Measurements from ENCODE around the gene MARK3.

The MARK3 gene

DNA sequence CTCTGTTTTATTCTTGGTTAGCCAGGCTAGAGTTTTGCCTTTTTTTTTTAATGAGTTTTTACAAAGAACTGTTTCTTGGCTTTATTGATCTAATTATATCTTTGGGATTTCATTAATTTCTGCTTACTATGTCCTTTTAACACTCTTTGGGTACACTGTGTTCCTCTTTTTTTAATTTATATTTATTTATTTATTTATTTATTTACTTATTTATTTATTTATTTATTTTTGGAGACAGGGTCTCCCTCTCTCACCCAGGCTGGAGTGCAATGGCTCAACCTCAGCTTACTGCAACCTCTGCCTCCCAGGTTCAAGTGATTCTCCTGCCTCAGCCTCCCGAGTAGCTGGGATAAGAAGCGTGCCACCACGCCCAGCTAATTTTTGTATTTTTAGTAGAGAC is 15.1 kb upstream of the MARK3 start:
- no peak for DNase-seq

- DNase-seq: no peak
Observed at GRCh38 chr14:103372017-103372416, 13.2 kb upstream of the MARK3 start.

DNA sequence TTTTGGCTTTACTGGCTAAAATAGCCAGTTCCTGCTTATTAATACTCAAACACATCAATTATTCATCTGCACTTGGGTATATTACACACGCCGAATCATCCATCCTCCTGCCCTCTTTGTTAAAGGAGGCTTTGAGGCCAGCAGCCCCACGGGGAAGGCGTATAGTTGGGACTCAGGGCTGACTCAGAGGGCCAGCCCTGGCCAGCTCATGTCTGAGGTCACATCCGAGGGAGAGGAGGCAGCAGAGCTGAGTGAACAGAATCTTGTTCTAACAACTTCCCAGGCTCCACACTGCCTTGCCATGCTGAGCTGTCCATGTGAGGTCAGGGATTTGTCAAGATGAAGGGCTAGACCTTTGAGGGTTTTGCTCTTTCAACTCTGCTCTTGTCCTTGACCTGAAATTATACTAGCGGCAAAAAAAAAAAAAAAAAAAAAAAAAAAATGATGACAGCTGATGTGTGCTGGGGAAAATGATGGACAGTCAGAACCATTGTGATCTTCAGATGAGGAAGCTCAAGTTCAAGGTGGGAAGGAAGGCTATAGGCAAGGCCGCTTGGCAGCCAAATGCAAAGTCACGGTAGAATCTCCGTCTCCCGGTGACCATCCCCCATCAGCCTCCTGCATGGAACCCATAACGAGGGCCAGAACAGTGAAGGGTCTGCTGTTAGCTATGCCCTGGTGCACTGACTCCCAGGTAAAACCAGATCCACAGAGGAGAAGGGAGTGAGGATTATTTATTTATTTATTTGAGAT is 12.5 kb upstream of the MARK3 start:
- no peak for DNase-seq

- DNase-seq: no peak
Observed at GRCh38 chr14:103374121-103374520, 11.1 kb upstream of the MARK3 start.

DNA sequence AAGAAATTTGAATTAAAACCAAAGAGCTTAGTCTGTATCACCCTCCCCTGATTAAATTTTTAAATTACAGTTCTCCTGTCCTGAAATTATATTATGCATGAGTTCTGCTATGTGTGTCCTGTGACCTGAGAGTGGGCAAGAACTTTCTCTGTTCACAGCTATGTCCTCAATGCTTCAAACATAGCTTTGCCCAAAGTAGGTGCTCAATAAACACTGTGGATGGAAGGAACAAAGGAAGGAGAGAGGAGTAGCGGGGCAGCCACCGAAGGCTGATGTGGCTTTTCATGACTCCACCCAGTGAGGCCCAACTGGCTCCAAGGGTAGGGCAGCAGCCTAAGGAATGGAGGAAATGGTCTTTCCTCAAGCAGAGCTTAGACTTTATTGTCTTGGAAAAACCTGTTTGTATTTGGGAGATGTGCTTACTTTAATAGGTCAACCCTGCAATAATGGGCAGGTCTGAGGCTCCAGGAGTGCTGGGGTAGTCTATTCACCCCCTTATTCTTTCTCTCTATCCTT is 7.6 kb upstream of the MARK3 start:
- no peak for DNase-seq

DNA sequence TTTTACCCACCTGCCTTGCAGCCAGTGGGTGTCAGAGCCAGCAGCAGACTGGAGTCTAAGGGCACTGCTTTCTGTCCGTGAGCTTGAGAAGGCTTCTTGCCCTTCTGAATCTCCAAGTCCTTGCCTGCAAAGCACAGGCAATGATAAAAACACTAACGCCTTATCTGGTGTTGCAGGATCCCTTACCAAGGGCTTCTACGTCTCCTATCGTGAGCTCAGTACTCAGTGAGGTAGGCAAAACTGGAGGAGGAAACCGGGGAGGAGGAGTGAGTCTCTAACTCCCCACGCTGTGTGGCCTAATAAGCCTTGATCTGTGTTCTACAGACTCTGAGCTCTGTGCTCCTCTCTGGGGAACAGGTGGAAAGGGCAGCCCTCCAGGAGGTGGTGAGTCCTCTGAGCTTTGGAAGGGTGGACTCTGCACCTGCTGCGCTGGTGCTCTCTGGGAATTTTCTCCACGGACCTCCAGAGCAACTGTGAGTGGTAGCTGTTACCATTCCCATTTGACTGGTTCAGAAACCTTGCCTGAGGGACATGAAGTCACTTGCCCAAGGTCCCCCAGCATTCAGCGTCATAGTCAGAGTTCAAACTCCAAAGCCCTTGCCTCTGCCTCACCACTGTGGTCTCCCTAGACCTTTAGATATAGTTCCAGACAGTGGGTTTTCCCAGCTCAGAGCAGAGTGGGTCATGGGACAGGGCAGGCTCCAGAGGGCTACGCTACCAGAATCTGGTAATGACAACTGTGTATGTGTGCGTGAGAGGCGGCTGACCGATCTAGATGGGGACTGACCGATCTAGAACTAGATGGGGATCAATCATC is 7.0 kb upstream of the MARK3 start:
- DNase-seq: no peak

- DNase-seq: no peak
Observed at GRCh38 chr14:103380719-103381377, 4.4 kb upstream of the MARK3 start.

DNA sequence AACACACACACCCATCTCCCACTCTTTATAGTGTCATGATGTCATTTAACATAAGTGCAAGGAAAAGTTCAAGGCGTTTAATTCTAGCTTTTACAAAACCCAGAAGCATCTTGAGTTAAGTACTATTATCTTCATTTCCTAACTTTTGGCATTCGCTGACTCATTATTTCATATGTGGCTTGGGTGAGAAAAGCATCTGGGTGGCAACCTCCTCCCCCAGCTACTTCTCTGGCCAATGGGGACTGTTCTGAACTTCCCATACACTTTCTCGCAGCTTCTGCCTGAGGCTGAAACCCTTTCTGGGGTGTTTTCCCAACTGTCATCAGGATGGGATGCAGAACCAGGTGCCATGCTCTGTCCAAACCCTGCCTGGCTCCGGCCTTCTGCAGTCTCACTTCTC is 2.8 kb upstream of the MARK3 start:
- no peak for DNase-seq

GRCh38 chr14:103384450-103385151 is 614 bp upstream of the MARK3 start:
- DNase-seq: no peak

GRCh38 chr14:103385929-103386712 is 906 bp downstream of the MARK3 start:
- peak in 4 of 6 experiments; percentile 32 to 54 (median 38) for DNase-seq

GRCh38 chr14:103386713-103387329 is 1.6 kb downstream of the MARK3 start:
- no peak for DNase-seq

DNA sequence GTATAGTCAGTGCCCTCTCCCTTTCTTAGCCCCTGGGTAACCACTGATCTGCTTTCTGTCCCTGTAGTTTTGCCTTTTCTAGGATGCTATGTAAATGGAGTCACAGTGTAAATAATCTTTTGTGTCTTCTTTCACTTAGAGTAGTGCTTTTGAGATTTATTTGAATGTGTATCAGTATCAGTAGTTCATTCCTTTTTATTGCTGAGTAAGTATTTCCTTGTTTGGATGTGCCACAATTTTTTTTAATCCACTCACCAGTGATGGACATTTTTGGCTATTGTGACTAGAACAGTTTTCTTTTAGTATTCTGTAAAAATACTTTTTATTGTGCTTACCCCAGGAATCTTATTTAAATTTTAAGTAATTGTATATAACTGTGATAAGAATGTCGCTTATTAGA is 3.4 kb downstream of the MARK3 start:
- no peak for DNase-seq

DNA sequence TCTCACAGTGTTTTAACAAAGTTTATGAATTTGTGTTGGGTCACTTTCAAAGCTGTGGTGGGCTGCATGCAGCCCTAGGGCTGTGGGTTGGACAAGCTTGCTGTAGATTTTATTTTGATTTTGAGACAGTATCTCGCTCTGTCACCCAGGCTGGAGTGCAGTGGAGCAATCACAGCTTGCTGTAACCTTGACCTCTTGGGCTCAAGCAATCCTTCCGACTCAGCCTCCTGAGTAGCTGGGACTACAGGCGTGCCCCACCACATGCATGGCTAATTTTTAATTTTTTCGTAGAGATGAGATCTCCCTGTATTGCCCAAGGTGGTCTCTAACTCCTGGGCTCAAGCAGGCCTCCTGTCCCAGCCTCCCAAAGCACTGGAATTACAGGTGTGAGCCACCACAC is 5.4 kb downstream of the MARK3 start:
- no peak for DNase-seq

DNA sequence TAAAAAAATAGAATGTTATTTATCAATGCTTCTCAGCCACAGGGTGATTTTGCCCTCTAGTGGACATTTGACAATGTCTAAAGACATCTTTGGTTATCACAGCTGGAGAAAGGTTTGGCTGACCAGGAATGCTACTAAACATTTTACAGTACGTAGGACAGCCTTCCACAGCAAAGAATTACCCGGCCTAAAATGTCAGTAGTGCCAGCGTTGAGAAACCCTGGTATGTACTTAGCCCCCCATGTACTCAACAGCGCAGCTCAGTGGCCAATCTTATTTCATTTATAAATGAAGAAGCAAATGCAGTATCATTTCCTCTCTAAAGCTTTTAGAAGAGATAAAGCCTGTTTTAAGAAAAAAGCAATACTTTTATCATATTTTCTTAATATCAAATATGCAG is 5.8 kb downstream of the MARK3 start:
- peak; percentile 7 to 51 (median 22) for DNase-seq

- no peak for DNase-seq
Observed at GRCh38 chr14:103392106-103392505, 6.9 kb downstream of the MARK3 start.

GRCh38 chr14:103392572-103392971 is 7.4 kb downstream of the MARK3 start:
- DNase-seq: no peak

DNA sequence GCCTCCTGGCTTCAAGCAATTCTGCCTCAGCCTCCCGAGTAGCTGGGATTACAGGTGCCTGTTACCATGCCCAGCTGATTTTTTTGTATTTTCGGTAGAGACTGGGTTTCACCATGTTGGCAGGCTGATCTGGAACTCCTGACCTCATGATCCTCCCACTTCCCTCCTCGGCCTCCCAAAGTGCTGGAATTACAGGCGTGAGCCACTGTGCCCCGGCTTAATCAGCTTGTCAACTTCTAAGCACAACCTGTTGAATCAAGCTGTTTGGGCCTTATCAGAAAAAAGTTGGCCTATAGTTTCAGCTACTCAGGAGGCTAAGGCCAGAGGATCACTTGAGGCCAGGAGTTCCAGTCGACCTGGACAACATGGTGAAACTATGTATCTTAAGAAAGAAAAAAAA is 7.9 kb downstream of the MARK3 start:
- DNase-seq: no peak

DNA sequence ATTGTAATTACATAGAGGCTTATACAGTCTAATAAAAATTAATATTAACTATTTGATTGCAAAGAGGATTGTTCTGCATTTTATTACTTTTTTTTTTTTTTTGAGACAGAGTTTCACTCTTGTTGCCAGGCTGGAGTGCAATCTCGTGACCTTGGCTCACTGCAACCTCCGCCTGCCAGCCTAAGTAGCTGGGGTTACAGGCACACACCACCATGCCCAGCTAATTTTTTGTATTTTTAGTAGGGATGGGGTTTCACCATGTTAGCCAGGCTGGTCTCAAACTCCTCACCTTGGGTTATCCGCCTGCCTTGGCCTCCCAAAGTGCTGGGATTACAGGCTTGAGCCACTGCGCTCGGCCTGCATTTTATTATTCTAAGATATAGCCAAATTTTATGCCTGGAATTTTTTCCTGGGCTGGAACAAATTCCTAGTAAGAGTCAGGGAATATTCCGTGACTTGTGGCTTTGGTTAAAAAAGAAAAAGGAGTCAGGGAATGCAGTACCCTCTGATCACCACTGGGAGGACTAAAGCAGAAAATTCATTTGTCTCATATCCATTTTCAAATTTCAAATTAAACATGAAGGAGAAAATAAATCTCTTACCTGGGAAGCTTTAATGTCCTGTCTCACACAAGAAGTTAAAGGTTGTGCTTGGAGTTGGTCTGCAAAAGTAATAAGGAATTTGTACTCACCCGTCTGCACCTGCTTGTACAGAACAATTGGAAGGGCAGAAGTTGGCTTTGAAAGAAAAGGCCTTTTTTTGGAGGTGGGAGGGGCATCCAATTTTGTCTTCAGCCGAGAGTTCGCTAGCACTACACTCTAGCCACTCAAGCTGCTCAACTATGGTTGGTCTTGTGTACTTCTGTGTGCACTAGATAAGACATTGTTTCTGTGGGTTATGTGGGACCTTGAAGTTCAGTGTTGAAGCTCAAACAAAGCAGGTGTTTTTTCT is 8.7 kb downstream of the MARK3 start:
- peak in 2 of 6 experiments; percentile 14 to 21 for DNase-seq

- DNase-seq: peak in 1 of 6 experiments; percentile 12
Observed at GRCh38 chr14:103395244-103395643, 10.0 kb downstream of the MARK3 start.

- no peak for DNase-seq
Observed at GRCh38 chr14:103396463-103396862, 11.2 kb downstream of the MARK3 start.
